ENCODE measurements around the gene PDLIM5. TPM values are rescaled to one million over a fixed set of nuclear protein-coding genes. Genes with fewer than 3 reads are reported as not detected.

PDLIM5 gene
- total and polyA plus RNA-seq, 2 of the 8 experiments (the other 6 are each of a cell fraction or from before 2014, with no cell fraction given) = 37.3 to 62.1 TPM

GRCh38 chr4:94680176-94680862 is 228.6 kb downstream of the PDLIM5 start:
- Histone ChIP-seq H4K5ac (ENCODE audit: insufficient read length, low read depth, low read length) (no peak overlapping the region), H2BK5ac (ENCODE audit: low read depth, low read length) (no peak overlapping the region), H2AFZ (ENCODE audit: low read length) (no peak overlapping the region), H3K56ac (replicated peaks; ENCODE audit: insufficient read length, low read depth, low read length) (no peak overlapping the region), H3K18ac (ENCODE audit: extremely low read depth, low read length) (no peak overlapping the region), H3K4ac (replicated peaks; ENCODE audit: insufficient read length, low read depth, low read length) (no peak overlapping the region), H3K27me3 (replicated peaks in 1 of 4; ENCODE audit: control insufficient read depth in 3 of 4, extremely low read depth in 1 of 4, insufficient read depth in 3 of 4, low read length in 3 of 4) (no peaks in the 10 kb centered on the region), H3K79me1 (ENCODE audit: low read depth, low read length) (no peaks in the 10 kb centered on the region), H2AK5ac (ENCODE audit: low read depth, low read length) (no peak overlapping the region), H4K91ac (replicated peaks; ENCODE audit: insufficient read length, low read length) (no peak overlapping the region), H3K4me2 (ENCODE audit: insufficient read depth in 1 of 2, low read depth in 2 of 2, low read length in 2 of 2) (no peak overlapping the region), H2BK120ac (replicated peaks; ENCODE audit: low read depth, low read length) (no peak overlapping the region), H3K79me2 (ENCODE audit: control insufficient read depth in 1 of 2, insufficient read depth in 2 of 2, low read length in 2 of 2) (no peaks in the 10 kb centered on the region), H3K4me3 (ENCODE audit: extremely low read depth in 1 of 4, insufficient read depth in 2 of 4, low read depth in 3 of 4, low read length in 4 of 4) (no peak overlapping the region), H3K23me2 (ENCODE audit: low read depth, low read length) (no peaks in the 10 kb centered on the region), H2BK20ac (ENCODE audit: low read length) (no peak overlapping the region), H4K20me1 (replicated peaks in 1 of 2; ENCODE audit: control insufficient read depth in 1 of 2, insufficient read depth in 2 of 2, low read length in 2 of 2) (no peaks in the 10 kb centered on the region), H2BK15ac (ENCODE audit: low read length) (no peak overlapping the region), H2BK12ac (ENCODE audit: low read depth, low read length) (no peak overlapping the region), H3K9ac (replicated peaks in 1 of 4; ENCODE audit: extremely low read depth in 1 of 4, low read depth in 3 of 4, low read length in 3 of 4) (no peak overlapping the region), H3K9me3 (ENCODE audit: insufficient read depth in 2 of 2, low read depth in 1 of 2, low read length in 1 of 2) (no peaks in the 10 kb centered on the region), H3K14ac (ENCODE audit: insufficient read length) (no peak overlapping the region), H4K8ac (ENCODE audit: extremely low read depth, insufficient read depth, low read length) (no peak overlapping the region), H3K27ac (ENCODE audit: low read depth, low read length) (no peak overlapping the region), H3K23ac (ENCODE audit: insufficient read length) (no peak overlapping the region), H3K36me3 (ENCODE audit: control insufficient read depth in 2 of 4, insufficient read depth in 4 of 4, low read length in 3 of 4) (no peaks in the 10 kb centered on the region), H3K4me1 (replicated peaks in 1 of 4; ENCODE audit: control insufficient read depth in 3 of 4, insufficient read depth in 4 of 4, low read length in 3 of 4) (peaks cover 0 to 6% (median 0%) of the 10 kb centered on the region in 4 experiments; a peak in 1 of 7 replicates)
- TF ChIP-seq SIX5 (IDR thresholded peaks at IDR 0.05; ENCODE audit: low read depth, low read length) = no peak
- TF ChIP-seq, protein P1, sequence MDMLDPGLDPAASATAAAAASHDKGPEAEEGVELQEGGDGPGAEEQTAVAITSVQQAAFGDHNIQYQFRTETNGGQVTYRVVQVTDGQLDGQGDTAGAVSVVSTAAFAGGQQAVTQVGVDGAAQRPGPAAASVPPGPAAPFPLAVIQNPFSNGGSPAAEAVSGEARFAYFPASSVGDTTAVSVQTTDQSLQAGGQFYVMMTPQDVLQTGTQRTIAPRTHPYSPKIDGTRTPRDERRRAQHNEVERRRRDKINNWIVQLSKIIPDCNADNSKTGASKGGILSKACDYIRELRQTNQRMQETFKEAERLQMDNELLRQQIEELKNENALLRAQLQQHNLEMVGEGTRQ (IDR thresholded peaks at IDR 0.05; ENCODE audit: low read length) = no peak
- no peak for DNase-seq (ENCODE audit: low read depth in 1 of 2, low spot score in 2 of 2)
- CTCF ChIA-PET (ENCODE audit: partially characterized antibody) = interaction anchor here (1.0 to 1.2 kb wide), 2 partner anchors 22 to 348 kb away, joined by 3 read pairs; no protein-coding TSS in a partner anchor
- no peak for FAIRE-seq
- POLR2A ChIA-PET (ENCODE audit: partially characterized antibody) = interaction anchor here (0.6 kb wide), 1 partner anchor 15 kb away, joined by 3 read pairs; no protein-coding TSS in a partner anchor
- WGBS, 2 experiments (ENCODE audit: extremely low coverage in 1 of 2, insufficient coverage in 1 of 2, insufficient read length in 1 of 2, insufficient replicate concordance in 2 of 2, low coverage in 1 of 2, low lambda C conversion rate in 2 of 2, missing lambda C conversion rate in 1 of 2) = 91% methylated on average over 10 of the region's 10 CpGs; no CpG with 5 or more reads in 1 of the 2 experiments

Measured in H1 (cell line).